DLD1 (cell line): ENCODE data around the gene MISP3.

ENCODE experiments used
- in situ Hi-C: cut with HindIII; loops from 2 replicates; pipeline ENCODE4 v1.10.0; 2017; ENCODE audit warnings: low sequenced_read_pairs

MISP3 gene

GRCh38 chr19:14097532-14098151, 25.1 kb downstream of the MISP3 start:
- in situ Hi-C loops: loop anchor here (25.0 kb wide), 1 partner anchor 210 kb away; the partner anchor contains the start of gene NANOS3

- in situ Hi-C loops: no loop called here
Observed at GRCh38 chr19:14101003-14101545, 28.5 kb downstream of the MISP3 start.

GRCh38 chr19:14102102-14102696, 29.6 kb downstream of the MISP3 start:
- in situ Hi-C loops: no loop called here

GRCh38 chr19:14102756-14103155, 30.2 kb downstream of the MISP3 start:
- in situ Hi-C loops: no loop called here

- in situ Hi-C loops: no loop called here
Observed at GRCh38 chr19:14103310-14103709, 30.7 kb downstream of the MISP3 start.

- in situ Hi-C loops: no loop called here
Observed at GRCh38 chr19:14105680-14106079, 33.1 kb downstream of the MISP3 start.

GRCh38 chr19:14106840-14107239, 34.3 kb downstream of the MISP3 start:
- in situ Hi-C loops: no loop called here

GRCh38 chr19:14107581-14108461, 35.2 kb downstream of the MISP3 start:
- in situ Hi-C loops: no loop called here

GRCh38 chr19:14110650-14111049, 38.1 kb downstream of the MISP3 start:
- in situ Hi-C loops: no loop called here

GRCh38 chr19:14111486-14111885, 38.9 kb downstream of the MISP3 start:
- in situ Hi-C loops: no loop called here

- in situ Hi-C loops: no loop called here
Observed at GRCh38 chr19:14112051-14112808, 39.6 kb downstream of the MISP3 start.

GRCh38 chr19:14112809-14113385, 40.3 kb downstream of the MISP3 start:
- in situ Hi-C loops: no loop called here

- in situ Hi-C loops: no loop called here
Observed at GRCh38 chr19:14113762-14114414, 41.3 kb downstream of the MISP3 start.

- in situ Hi-C loops: no loop called here
Observed at GRCh38 chr19:14114439-14114838, 41.9 kb downstream of the MISP3 start.

GRCh38 chr19:14114854-14115253, 42.3 kb downstream of the MISP3 start:
- in situ Hi-C loops: no loop called here

GRCh38 chr19:14115756-14116155, 43.2 kb downstream of the MISP3 start:
- in situ Hi-C loops: no loop called here

GRCh38 chr19:14116525-14116917, 43.9 kb downstream of the MISP3 start:
- in situ Hi-C loops: no loop called here

GRCh38 chr19:14116918-14117578, 44.5 kb downstream of the MISP3 start:
- in situ Hi-C loops: no loop called here

- in situ Hi-C loops: no loop called here
Observed at GRCh38 chr19:14117668-14118164, 45.1 kb downstream of the MISP3 start, which contains the start of gene PRKACA. Gene PRKACA (minus strand): TSS chr19:14117762. CDS start chr19:14117547, 215 bp downstream.
